ENCODE measurements around the gene FHOD1.

FHOD1 gene

GRCh38 chr16:67247192-67248072 lies at the start of gene FHOD1:
FHOD1 (minus strand) TSS chr16:67247481; CDS start chr16:67247410, 71 bp downstream.
- peak; percentile 96 for DNase-seq

DNA sequence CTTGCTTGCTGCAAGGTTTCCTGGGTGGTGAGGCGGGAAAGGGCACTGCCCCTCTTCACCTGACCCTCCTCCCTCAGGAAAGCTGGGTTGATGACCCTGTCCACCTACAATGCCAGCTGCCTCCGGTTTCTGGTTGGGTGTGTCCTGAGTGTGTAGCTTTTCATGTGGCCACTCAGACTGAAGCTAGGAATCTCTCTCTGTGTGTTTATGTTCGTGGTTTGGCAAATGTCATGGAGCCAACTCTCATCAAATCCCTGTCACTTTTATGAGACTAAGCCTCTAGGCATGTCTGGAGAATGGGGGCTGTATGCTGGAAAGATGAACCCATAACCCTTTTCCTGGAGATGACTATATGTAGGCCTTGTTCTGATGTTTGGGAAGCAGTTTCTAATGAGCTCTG lies 49.1 kb upstream of the FHOD1 start:
- no peak for DNase-seq

DNA sequence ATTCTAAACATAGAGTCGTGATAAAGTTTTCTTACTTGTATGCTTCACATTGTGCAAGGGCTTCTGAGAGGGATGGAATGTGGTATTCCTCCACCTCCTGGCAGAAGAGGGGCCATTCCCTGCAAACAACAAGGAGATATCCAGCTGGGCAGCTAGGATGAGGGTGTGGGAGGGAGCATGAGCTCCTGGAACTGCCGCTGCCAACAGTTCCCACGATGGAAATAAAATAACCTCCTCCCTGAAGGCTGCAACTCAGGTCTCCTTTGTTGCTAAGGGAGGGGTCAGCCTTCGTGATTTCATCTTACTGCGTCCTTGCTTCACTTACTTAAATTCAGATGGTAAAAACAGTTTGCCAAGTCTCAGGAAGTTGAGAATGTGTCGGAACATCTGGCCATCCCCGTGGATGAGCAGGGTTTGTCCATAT lies 47.7 kb upstream of the FHOD1 start:
- no peak for DNase-seq

GRCh38 chr16:67294171-67294757 lies 47.0 kb upstream of the FHOD1 start:
- no peak for DNase-seq

- DNase-seq = no peak
These were observed 44.2 kb upstream of the FHOD1 start for GRCh38 chr16:67291461-67291860.

GRCh38 chr16:67287960-67288359 lies 40.7 kb upstream of the FHOD1 start:
- DNase-seq = no peak

GRCh38 chr16:67286441-67287235 lies 39.4 kb upstream of the FHOD1 start:
- DNase-seq = no peak

- no peak for DNase-seq
These were observed 37.7 kb upstream of the FHOD1 start for GRCh38 chr16:67284699-67285646.

DNA sequence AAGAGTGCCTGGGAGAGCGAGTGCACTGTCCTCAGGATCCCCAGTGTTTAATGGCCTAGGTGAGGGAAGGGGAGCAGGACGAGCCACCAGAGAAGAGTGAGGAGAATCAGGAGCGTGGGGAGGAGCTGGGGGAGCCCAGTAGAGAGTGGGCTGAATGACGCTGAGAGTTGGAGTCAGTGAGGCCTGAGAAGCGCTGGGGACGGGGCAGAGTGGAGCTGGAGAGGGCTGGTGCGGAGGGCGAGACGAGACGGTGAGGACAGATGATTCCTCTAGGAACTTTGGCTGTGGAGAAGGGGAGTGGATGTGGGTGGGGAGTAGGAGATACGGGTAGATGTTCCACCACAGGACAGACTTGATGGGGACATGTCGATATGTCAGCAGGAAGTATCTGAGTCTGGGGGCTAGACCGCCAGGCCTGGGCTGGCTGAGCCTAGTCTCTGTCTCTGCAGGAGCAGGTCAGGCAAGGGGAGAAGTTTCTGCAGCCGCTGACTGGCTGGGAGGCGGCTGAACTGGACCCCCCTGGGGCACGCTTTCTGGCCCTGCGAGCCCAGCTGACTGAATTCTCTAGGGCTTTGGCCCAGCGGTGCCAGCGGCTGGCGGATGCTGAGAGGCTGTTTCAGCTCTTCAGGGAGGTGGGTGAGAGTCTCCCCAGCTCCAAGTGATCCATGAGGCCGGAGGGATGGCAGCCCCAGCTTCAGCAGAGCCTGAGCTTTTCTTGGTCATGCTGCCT lies 36.7 kb upstream of the FHOD1 start:
- no peak for DNase-seq

GRCh38 chr16:67283039-67283825 lies 36.0 kb upstream of the FHOD1 start:
- no peak for DNase-seq

- DNase-seq = no peak
These were observed 35.1 kb upstream of the FHOD1 start for GRCh38 chr16:67282447-67282805.

- DNase-seq = no peak
These were observed 34.5 kb upstream of the FHOD1 start for GRCh38 chr16:67281536-67282446.

- no peak for DNase-seq
These were observed 33.1 kb upstream of the FHOD1 start for GRCh38 chr16:67280090-67281015.

GRCh38 chr16:67279296-67280089 lies 32.2 kb upstream of the FHOD1 start, which contains the start of gene PLEKHG4:
PLEKHG4 (plus strand) TSS chr16:67279532; CDS start chr16:67280045, 513 bp downstream.
- peak; percentile 81 for DNase-seq

GRCh38 chr16:67278773-67279295 lies 31.6 kb upstream of the FHOD1 start:
- DNase-seq = peak; percentile 65

- peak; percentile 48 for DNase-seq
These were observed 30.9 kb upstream of the FHOD1 start for GRCh38 chr16:67277999-67278772.
